Colon (tissue), 2 donors: ENCODE data around the gene PCGF1.
"Not testable (repeated sequence)": the region's sequence is repeated elsewhere in the genome, so short reads cannot be mapped to it uniquely, and the experiment has no call there.

ENCODE experiments used
- FAIRE-seq: peaks from 2 replicates; lab custom pipeline; 2012; peaks lifted over from hg19 to GRCh38; lab: Jason Lieb, UNC
- donor health status: control.
- donor health status: control.

PCGF1 gene

GRCh38 chr2:74499267-74499939 is 8.1 kb downstream of the PCGF1 start, which contains the start of gene LBX2:
Gene LBX2, minus strand, starts transcription at chr2:74499603. Its CDS starts 66 bp downstream, at chr2:74499537.
- no peak for FAIRE-seq

GRCh38 chr2:74498500-74499266 is 8.8 kb downstream of the PCGF1 start:
- FAIRE-seq, result no peak

- FAIRE-seq, result no peak
These were observed 9.6 kb downstream of the PCGF1 start for GRCh38 chr2:74497777-74498499.

GRCh38 chr2:74496997-74497776 is 10.3 kb downstream of the PCGF1 start:
- FAIRE-seq, result no peak

GRCh38 chr2:74495440-74495839 is 12.1 kb downstream of the PCGF1 start:
- no peak for FAIRE-seq

- no peak for FAIRE-seq
These were observed 13.9 kb downstream of the PCGF1 start for GRCh38 chr2:74493546-74493945.

GRCh38 chr2:74491648-74492544 is 15.6 kb downstream of the PCGF1 start:
- no peak for FAIRE-seq

- no peak for FAIRE-seq
These were observed 17.6 kb downstream of the PCGF1 start for GRCh38 chr2:74489906-74490305.

GRCh38 chr2:74488643-74489481 is 18.6 kb downstream of the PCGF1 start:
- no peak for FAIRE-seq

GRCh38 chr2:74486141-74486540 is 21.4 kb downstream of the PCGF1 start:
- FAIRE-seq, result no peak

- FAIRE-seq, result not testable (repeated sequence)
These were observed 23.8 kb downstream of the PCGF1 start for GRCh38 chr2:74483675-74484164.

GRCh38 chr2:74482801-74483674 is 24.5 kb downstream of the PCGF1 start, which contains the start of the genes CCDC142 and TTC31:
Gene CCDC142, minus strand, starts transcription at chr2:74482998. Its CDS starts 161 bp downstream, at chr2:74482837.
Gene TTC31, plus strand, starts transcription at chr2:74483081. Its CDS starts 15 bp downstream, at chr2:74483096.
- FAIRE-seq, result no peak

GRCh38 chr2:74481961-74482800 is 25.3 kb downstream of the PCGF1 start:
- no peak for FAIRE-seq

- FAIRE-seq, result no peak
These were observed 26.1 kb downstream of the PCGF1 start for GRCh38 chr2:74481431-74481830.

GRCh38 chr2:74474899-74475298 is 32.6 kb downstream of the PCGF1 start:
- FAIRE-seq, result no peak

- no peak for FAIRE-seq
These were observed 33.0 kb downstream of the PCGF1 start for GRCh38 chr2:74474481-74474880.

- FAIRE-seq, result no peak
These were observed 34.6 kb downstream of the PCGF1 start for GRCh38 chr2:74472945-74473258.
